B cell (primary cell): ENCODE data around the gene CHD2. TPM values are rescaled to one million over a fixed set of nuclear protein-coding genes. Genes with fewer than 3 reads are reported as not detected.

ENCODE experiments used
- ATAC-seq: fragments of 200-7000 bp; cut with Tn5 transposase; one replicate; pipeline ENCODE4 v1.10.0; 2021; ENCODE audit warnings: low read depth, mild to moderate bottlenecking, moderate number of reproducible peaks, moderate library complexity
- CTCF ChIA-PET: fragments of 350-600 bp; sonication (Branson Sonifier 250); formaldehyde crosslinking; loops from one replicate; lab custom pipeline; 2021; ENCODE audit warnings: antibody characterized with exemption, inconsistent platforms; lab: Charles Lee
- POLR2A ChIA-PET: fragments of 350-600 bp; sonication (Branson Sonifier 250); formaldehyde crosslinking; loops from one replicate; lab custom pipeline; 2021; ENCODE audit warnings: antibody characterized with exemption; lab: Charles Lee
- DNase-seq: peaks from one replicate; pipeline ENCODE4 v3.0.0; 2013
- H2AFZ ChIP-seq: 2 replicates; pipeline ENCODE4 v1.6.1; 2012; ENCODE audit warnings: mild to moderate bottlenecking, low read depth, low read length; ENCODE audit not compliant: insufficient read depth, poor library complexity, severe bottlenecking
- H3K27ac ChIP-seq, 2 donors: 1 replicate in 1 of 2; 2 replicates in 1 of 2; pipeline ENCODE4 v1.5.1; 2012 to 2013; ENCODE audit warnings: low read length in 2 of 2, mild to moderate bottlenecking in 2 of 2, moderate library complexity in 1 of 2
- H3K27me3 ChIP-seq, 4 experiments: fragments of 200-600 bp in 1 of 4; sonication (generic) in 1 of 4; replicated peaks in 1 of 4; 1 replicate in 2 of 4; 2 replicates in 2 of 4; pipeline versions ENCODE4 v1.6.1 to v1.7.0; 2013 to 2016; ENCODE audit warnings: low read length in 3 of 4, mild to moderate bottlenecking in 2 of 4, mixed read lengths in 1 of 4, moderate library complexity in 1 of 4; ENCODE audit not compliant: insufficient read depth in 4 of 4, control insufficient read depth in 3 of 4; ENCODE audit errors: control extremely low read depth in 1 of 4
- H3K36me3 ChIP-seq, 2 experiments: replicated peaks in 1 of 2; 1 replicate in 1 of 2; 2 replicates in 1 of 2; pipeline versions ENCODE4 v1.6.1 to v1.7.1; 2013; ENCODE audit warnings: low read length in 1 of 2; ENCODE audit not compliant: insufficient read depth in 2 of 2, control insufficient read depth in 1 of 2; ENCODE audit errors: control extremely low read depth in 1 of 2, extremely low read depth in 1 of 2
- H3K4me1 ChIP-seq, 2 donors: fragments of 200-600 bp in 1 of 2; sonication (generic) in 1 of 2; 1 replicate in 1 of 2; 2 replicates in 1 of 2; pipeline versions ENCODE4 v1.5.1 to v1.6.1; 2013 to 2017; ENCODE audit warnings: low read length in 2 of 2; ENCODE audit not compliant: control insufficient read depth in 2 of 2, insufficient read depth in 2 of 2
- H3K4me2 ChIP-seq: replicated peaks from 2 replicates; pipeline ENCODE3; 2012; ENCODE audit warnings: mild to moderate bottlenecking, low read depth, low read length; ENCODE audit not compliant: poor library complexity, severe bottlenecking
- H3K4me3 ChIP-seq, 5 experiments: fragments of 200-600 bp in 1 of 5; sonication (generic) in 1 of 5; 1 replicate in 3 of 5; 2 replicates in 2 of 5; pipeline versions ENCODE4 v1.5.1 to v1.7.0; 2011 to 2016; ENCODE audit warnings: low read length in 4 of 5, mild to moderate bottlenecking in 4 of 5, low read depth in 2 of 5, control low read depth in 1 of 5, moderate library complexity in 1 of 5; ENCODE audit not compliant: insufficient read depth in 1 of 5; ENCODE audit errors: control extremely low read depth in 1 of 5, extremely low read depth in 1 of 5
- H3K79me2 ChIP-seq: fragments of 200-600 bp; sonication (generic); one replicate; pipeline ENCODE4 v1.6.0; 2016; ENCODE audit warnings: low read length; ENCODE audit not compliant: control insufficient read depth, insufficient read depth
- H3K9ac ChIP-seq: fragments of 200-600 bp; sonication (generic); 2 replicates; pipeline ENCODE4 v1.6.1; 2017; ENCODE audit warnings: mild to moderate bottlenecking, low read length, moderate library complexity
- H3K9me3 ChIP-seq, 3 donors: one replicate each; pipeline versions ENCODE4 v1.6.1 to v1.7.1; 2013; ENCODE audit warnings: low read length in 2 of 3; ENCODE audit not compliant: control insufficient read depth in 2 of 3, insufficient read depth in 1 of 3; ENCODE audit errors: control extremely low read depth in 1 of 3
- H4K20me1 ChIP-seq: 2 replicates; pipeline ENCODE4 v1.6.0; 2012; ENCODE audit warnings: mild to moderate bottlenecking, low read length; ENCODE audit not compliant: insufficient read depth, control insufficient read depth, poor library complexity, severe bottlenecking
- H3K27ac Mint-ChIP-seq: one replicate; pipeline ENCODE4 v1.8.0; 2021; ENCODE audit warnings: mixed read lengths
- H3K27me3 Mint-ChIP-seq: one replicate; pipeline ENCODE4 v1.8.0; 2021; ENCODE audit warnings: mixed read lengths
- H3K4me1 Mint-ChIP-seq: one replicate; pipeline ENCODE4 v1.8.0; 2021; ENCODE audit warnings: mixed read lengths
- H3K4me3 Mint-ChIP-seq: one replicate; pipeline ENCODE4 v1.8.0; 2021; ENCODE audit warnings: mixed read lengths
- H3K9me3 Mint-ChIP-seq: one replicate; pipeline ENCODE4 v1.8.0; 2022; ENCODE audit warnings: mixed read lengths; ENCODE audit not compliant: insufficient read depth
- EZH2 ChIP-seq: IDR thresholded peaks from 2 replicates; pipeline ENCODE4 v1.6.1; 2012; ENCODE audit warnings: borderline replicate concordance, low read depth, mild to moderate bottlenecking, moderate library complexity, low read length; ENCODE audit not compliant: insufficient read depth, poor library complexity, severe bottlenecking
- WGBS: methylation state at CpG from one replicate; pipeline ENCODE4 v1.1.5; 2013; ENCODE audit warnings: missing lambda C conversion rate; ENCODE audit not compliant: insufficient coverage; 5-methylcytosine and 5-hydroxymethylcytosine counted together
- intact Hi-C: fragments of 100-400 bp; cut with micrococcal nuclease; formaldehyde crosslinking; loops from one replicate; pipeline ENCODE4 v1.10.0; 2022
- polyA plus RNA-seq: library from polyadenylated mRNA; depleted of rRNA; stranded (reverse); fragments of >200 nt; gene quantifications from 2 replicates; pipeline ENCODE4 v1.2.3, GENCODE V29; 2012
- total RNA-seq, 2 donors: library from RNA; stranded (reverse); fragments of 120-200 nt in 1 of 2; gene quantifications; 1 replicate in 1 of 2; 2 replicates in 1 of 2; pipeline versions ENCODE4 v1.2.3 to v1.2.4, GENCODE V29; 2013 to 2022
- TF ChIP-seq, protein P1 (sequence below): fragments of 200-600 bp; IDR thresholded peaks from one replicate; pipeline ENCODE4 v1.8.0; 2022; ENCODE audit warnings: antibody characterized with exemption, mild to moderate bottlenecking

CHD2 gene
- total and polyA plus RNA-seq, 2 donors (not counting 1 experiment from before 2014, with no cell fraction given), result 86.9 to 353 TPM

DNA sequence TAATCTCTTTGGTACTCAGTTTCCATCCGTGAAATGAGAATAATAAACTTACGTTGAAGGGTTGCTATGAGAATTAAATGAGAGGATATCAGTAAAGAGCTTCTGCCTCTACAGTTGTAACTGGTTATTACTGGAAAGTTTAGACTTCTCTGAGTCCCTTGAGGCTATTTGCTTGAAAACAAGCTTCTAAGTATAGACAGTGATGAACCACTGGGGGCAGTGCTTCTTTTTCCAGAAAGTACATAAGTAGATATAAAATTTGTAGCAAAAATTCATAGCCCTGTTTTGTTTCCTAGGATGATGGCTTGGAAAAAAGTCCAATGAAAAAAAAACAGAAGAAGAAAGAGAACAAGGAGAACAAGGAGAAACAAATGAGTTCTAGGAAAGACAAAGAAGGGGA is 101.8 kb downstream of the CHD2 start:
- H3K27me3 Mint-ChIP-seq, result no peaks in the 10 kb centered on the region
- no peaks in the 10 kb centered on the region for H3K4me1 Mint-ChIP-seq
- CTCF ChIA-PET, result interaction anchor here (0.6 to 2.2 kb wide), 2 partner anchors 204 to 286 kb away, joined by 3 to 9 read pairs; no protein-coding TSS in a partner anchor
- Histone ChIP-seq H3K36me3 (peaks cover 34 to 98% of the 10 kb centered on the region in 2 experiments), H3K9me3 (no peaks in the 10 kb centered on the region), H3K79me2 (peaks cover 32% of the 10 kb centered on the region), H3K9ac (no peak overlapping the region), H3K4me2 (no peak overlapping the region), H2AFZ (no peak overlapping the region), H3K27me3 (no peaks in the 10 kb centered on the region), H3K4me3 (no peak overlapping the region), H4K20me1 (peaks cover 10% of the 10 kb centered on the region), H3K4me1 (no peaks in the 10 kb centered on the region), H3K27ac (no peak overlapping the region)
- no peaks in the 10 kb centered on the region for H3K9me3 Mint-ChIP-seq
- H3K27ac Mint-ChIP-seq, result no peak overlapping the region
- no peak for ATAC-seq
- intact Hi-C loops, result no loop called here
- no peak for DNase-seq
- TF ChIP-seq, protein P1, sequence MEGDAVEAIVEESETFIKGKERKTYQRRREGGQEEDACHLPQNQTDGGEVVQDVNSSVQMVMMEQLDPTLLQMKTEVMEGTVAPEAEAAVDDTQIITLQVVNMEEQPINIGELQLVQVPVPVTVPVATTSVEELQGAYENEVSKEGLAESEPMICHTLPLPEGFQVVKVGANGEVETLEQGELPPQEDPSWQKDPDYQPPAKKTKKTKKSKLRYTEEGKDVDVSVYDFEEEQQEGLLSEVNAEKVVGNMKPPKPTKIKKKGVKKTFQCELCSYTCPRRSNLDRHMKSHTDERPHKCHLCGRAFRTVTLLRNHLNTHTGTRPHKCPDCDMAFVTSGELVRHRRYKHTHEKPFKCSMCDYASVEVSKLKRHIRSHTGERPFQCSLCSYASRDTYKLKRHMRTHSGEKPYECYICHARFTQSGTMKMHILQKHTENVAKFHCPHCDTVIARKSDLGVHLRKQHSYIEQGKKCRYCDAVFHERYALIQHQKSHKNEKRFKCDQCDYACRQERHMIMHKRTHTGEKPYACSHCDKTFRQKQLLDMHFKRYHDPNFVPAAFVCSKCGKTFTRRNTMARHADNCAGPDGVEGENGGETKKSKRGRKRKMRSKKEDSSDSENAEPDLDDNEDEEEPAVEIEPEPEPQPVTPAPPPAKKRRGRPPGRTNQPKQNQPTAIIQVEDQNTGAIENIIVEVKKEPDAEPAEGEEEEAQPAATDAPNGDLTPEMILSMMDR, result no peak
- TF ChIP-seq EZH2, result no peak
- WGBS, result no CpG with 5 or more reads among the region's 2 CpGs
- POLR2A ChIA-PET, result no interaction called here
- H3K4me3 Mint-ChIP-seq, result no peak overlapping the region

- intact Hi-C loops, result loop anchor here (5.0 kb wide), 1 partner anchor 33 kb away; no protein-coding TSS in a partner anchor
- POLR2A ChIA-PET, result no interaction called here
- WGBS, result 100% methylated on average over 1 of the region's 4 CpGs
These were observed 105.0 kb downstream of the CHD2 start for GRCh38 chr15:93005133-93005532.

More at GRCh38 chr15:93005133-93005532, 105.0 kb downstream of the CHD2 start:
- no peak overlapping the region for H3K4me3 ChIP-seq
- peaks cover 21% of the 10 kb centered on the region for H3K79me2 ChIP-seq
- H4K20me1 ChIP-seq, result peaks cover 14% of the 10 kb centered on the region
- H3K9ac ChIP-seq, result no peak overlapping the region
- H3K9me3 ChIP-seq, result no peaks in the 10 kb centered on the region
- H3K4me1 ChIP-seq, result no peaks in the 10 kb centered on the region
- Mint-ChIP-seq H3K4me1 (no peaks in the 10 kb centered on the region), H3K27me3 (no peaks in the 10 kb centered on the region), H3K27ac (no peak overlapping the region), H3K4me3 (no peak overlapping the region), H3K9me3 (no peaks in the 10 kb centered on the region)
- peaks cover 15 to 96% of the 10 kb centered on the region in 2 experiments for H3K36me3 ChIP-seq
- CTCF ChIA-PET, result no interaction called here
- no peaks in the 10 kb centered on the region for H3K27me3 ChIP-seq
- ATAC-seq (no peak), DNase-seq (no peak)
- H3K4me2 ChIP-seq, result no peak overlapping the region
- no peak overlapping the region for H2AFZ ChIP-seq
- no peak overlapping the region for H3K27ac ChIP-seq
- TF ChIP-seq, protein P1, result no peak
- TF ChIP-seq EZH2, result no peak
